HEK293 (cell line): ENCODE data around the gene DMAC2.
A peak's percentile ranks its signal among the peaks of the same experiment; 100 is the strongest.
"Not testable (repeated sequence)": the region's sequence is repeated elsewhere in the genome, so short reads cannot be mapped to it uniquely, and the experiment has no call there.

Experiments
- CTCF ChIA-PET: fragments of 350-600 bp; formaldehyde crosslinking; extraction: SDS; loops from one replicate; lab custom pipeline; 2021; ENCODE audit warnings: antibody characterized with exemption; lab: Yijun Ruan, JAX
- POLR2A ChIA-PET: fragments of 300-600 bp; formaldehyde crosslinking; extraction: SDS; loops from one replicate; lab custom pipeline; 2020; ENCODE audit warnings: antibody characterized with exemption, inconsistent platforms; lab: Yijun Ruan, JAX
- H3K27ac ChIP-seq: fragments of 200-500 bp; sonication (Bioruptor generic); 2 replicates; pipeline ENCODE4 v1.5.1; 2014; ENCODE audit warnings: low read depth, low read length, control low read depth, inconsistent platforms; ENCODE audit errors: extremely low read depth
- H3K36me3 ChIP-seq, 2 experiments: fragments of 200-500 bp in 1 of 2; sonication (Bioruptor generic) in 1 of 2; 1 replicate in 1 of 2; 2 replicates in 1 of 2; pipeline ENCODE4 v1.5.1; 2014 to 2017; ENCODE audit warnings: inconsistent platforms in 2 of 2, low read length in 2 of 2; ENCODE audit not compliant: control insufficient read depth in 2 of 2, insufficient read depth in 1 of 2
- H3K4me1 ChIP-seq: fragments of 200-500 bp; sonication (Bioruptor generic); 2 replicates; pipeline ENCODE4 v1.5.1; 2014; ENCODE audit warnings: mild to moderate bottlenecking, low read length, inconsistent platforms; ENCODE audit not compliant: control insufficient read depth, insufficient read depth
- H3K4me3 ChIP-seq: 2 replicates; pipeline ENCODE4 v1.5.1; 2011; ENCODE audit warnings: low read depth, mild to moderate bottlenecking, control low read depth, low read length, moderate library complexity
- H3K9me3 ChIP-seq: fragments of 200-500 bp; sonication (Bioruptor generic); 2 replicates; pipeline ENCODE4 v1.5.1; 2014; ENCODE audit warnings: low read depth, low read length, inconsistent platforms; ENCODE audit not compliant: control insufficient read depth, insufficient read depth
- ATF2 ChIP-seq: fragments of 450-650 bp; formaldehyde crosslinking; IDR thresholded peaks from 2 replicates; pipeline ENCODE4 v1.5.1; 2016; ENCODE audit warnings: missing biosample characterization, missing genetic modification characterization, low read depth
- BCL11A ChIP-seq: fragments of 450-650 bp; formaldehyde crosslinking; IDR thresholded peaks from 2 replicates; pipeline ENCODE4 v1.5.1; 2016; ENCODE audit warnings: low read depth, missing biosample characterization, missing genetic modification characterization
- GLIS2 ChIP-seq: fragments of 450-650 bp; formaldehyde crosslinking; IDR thresholded peaks from 2 replicates; pipeline ENCODE4 v1.5.1; 2016; ENCODE audit warnings: missing biosample characterization, missing genetic modification characterization
- HOXC10 ChIP-seq: sonication (generic); formaldehyde crosslinking; IDR thresholded peaks from 2 replicates; pipeline ENCODE4 v1.8.1; 2023; ENCODE audit warnings: mild to moderate bottlenecking, missing genetic modification reagents
- KLF1 ChIP-seq: fragments of 450-650 bp; formaldehyde crosslinking; IDR thresholded peaks from 2 replicates; pipeline ENCODE4 v1.5.1; 2016; ENCODE audit warnings: missing biosample characterization, missing genetic modification characterization
- MEIS1 ChIP-seq: sonication (generic); formaldehyde crosslinking; IDR thresholded peaks from 2 replicates; pipeline ENCODE4 v1.8.1; 2022; ENCODE audit warnings: missing genetic modification reagents, mild to moderate bottlenecking, borderline replicate concordance
- PRDM1 ChIP-seq: fragments of 450-650 bp; formaldehyde crosslinking; IDR thresholded peaks from 2 replicates; pipeline ENCODE4; 2016; ENCODE audit warnings: missing biosample characterization, missing genetic modification characterization
- PRDM10 ChIP-seq: fragments of 450-650 bp; formaldehyde crosslinking; IDR thresholded peaks from 2 replicates; pipeline ENCODE4 v1.5.1; 2016; ENCODE audit warnings: missing biosample characterization, missing genetic modification characterization
- REPIN1 ChIP-seq: fragments of 450-650 bp; formaldehyde crosslinking; IDR thresholded peaks from 2 replicates; pipeline ENCODE4 v1.5.1; 2017; ENCODE audit warnings: missing biosample characterization, missing genetic modification characterization, low read depth
- SALL2 ChIP-seq: fragments of 450-650 bp; formaldehyde crosslinking; IDR thresholded peaks from 2 replicates; pipeline ENCODE4 v1.5.0; 2017; ENCODE audit warnings: missing biosample characterization, mild to moderate bottlenecking, missing genetic modification characterization, borderline replicate concordance
- YY1 ChIP-seq: fragments of 450-650 bp; formaldehyde crosslinking; IDR thresholded peaks from 2 replicates; pipeline ENCODE4 v1.5.1; 2018; ENCODE audit warnings: missing biosample characterization, missing genetic modification characterization
- ZFP37 ChIP-seq: fragments of 450-650 bp; formaldehyde crosslinking; IDR thresholded peaks from 2 replicates; pipeline ENCODE4 v1.5.1; 2016; ENCODE audit warnings: missing biosample characterization, missing genetic modification characterization
- ZNF132 ChIP-seq: fragments of 450-650 bp; formaldehyde crosslinking; IDR thresholded peaks from 2 replicates; pipeline ENCODE4 v1.5.1; 2017; ENCODE audit warnings: missing biosample characterization, missing genetic modification characterization, borderline replicate concordance
- ZNF362 ChIP-seq: fragments of 450-650 bp; formaldehyde crosslinking; IDR thresholded peaks from 2 replicates; pipeline ENCODE4 v1.5.1; 2016; ENCODE audit warnings: missing biosample characterization, missing genetic modification characterization
- ZNF394 ChIP-seq: fragments of 450-650 bp; formaldehyde crosslinking; IDR thresholded peaks from 2 replicates; pipeline ENCODE4 v1.5.1; 2016; ENCODE audit warnings: missing biosample characterization, missing genetic modification characterization, mild to moderate bottlenecking, moderate library complexity, borderline replicate concordance
- ZNF426 ChIP-seq: fragments of 450-650 bp; formaldehyde crosslinking; IDR thresholded peaks from 2 replicates; pipeline ENCODE4 v1.5.1; 2017; ENCODE audit warnings: missing biosample characterization, missing genetic modification characterization, mild to moderate bottlenecking, inconsistent platforms, moderate library complexity
- ZNF433 ChIP-seq: fragments of 450-650 bp; formaldehyde crosslinking; IDR thresholded peaks from 2 replicates; pipeline ENCODE4 v1.5.1; 2016; ENCODE audit warnings: missing biosample characterization, missing genetic modification characterization, low read depth
- ZNF530 ChIP-seq: fragments of 450-650 bp; formaldehyde crosslinking; IDR thresholded peaks from 2 replicates; pipeline ENCODE4 v1.5.1; 2016; ENCODE audit warnings: low read depth, missing biosample characterization, missing genetic modification characterization
- ZNF660 ChIP-seq: fragments of 450-650 bp; IDR thresholded peaks from 2 replicates; pipeline ENCODE4 v1.5.1; 2018; ENCODE audit warnings: missing biosample characterization, mild to moderate bottlenecking, missing genetic modification characterization
- ZNF664 ChIP-seq: fragments of 450-650 bp; formaldehyde crosslinking; IDR thresholded peaks from 2 replicates; pipeline ENCODE4 v1.5.1; 2016; ENCODE audit warnings: missing biosample characterization, missing genetic modification characterization

Gene DMAC2

GRCh38 chr19:41410336-41411054, 29.2 kb downstream of the DMAC2 start (continued):
- TF ChIP-seq YY1 (tag by site-specific recombination) = no peak
- TF ChIP-seq ZNF664 = no peak

- no peaks in the 10 kb centered on the region for H3K9me3 ChIP-seq
- peaks cover 4 to 11% of the 10 kb centered on the region in 2 experiments; a peak in 2 of 3 replicates for H3K36me3 ChIP-seq
- no peak overlapping the region for H3K27ac ChIP-seq
- H3K4me3 ChIP-seq = no peak overlapping the region
- peaks cover 5% of the 10 kb centered on the region; the same call in 1 of the 2 replicates for H3K4me1 ChIP-seq
- POLR2A ChIA-PET = interaction anchor here (0.6 to 2.6 kb wide), 8 partner anchors 8 to 45 kb away, joined by 3 to 10 read pairs (median 4); partner anchors contain the start of genes B3GNT8, B9D2 and DMAC2
- CTCF ChIA-PET = interaction anchor here (0.6 to 1.8 kb wide), 10 partner anchors 11 to 282 kb away, joined by 3 to 9 read pairs (median 4); no protein-coding TSS in a partner anchor
- TF ChIP-seq ZFP37 (tag by site-specific recombination) (0 out of 2 replicates have a peak, but pooled peaks have one; percentile 51), KLF1 (tag by site-specific recombination) (no peak), BCL11A (tag by site-specific recombination) (0 out of 2 replicates have a peak, but pooled peaks have one; percentile 7), PRDM1 (tag by site-specific recombination) (0 out of 2 replicates have a peak, but pooled peaks have one; percentile 35), ZNF426 (tag by site-specific recombination) (no peak), REPIN1 (tag by site-specific recombination) (no peak), ZNF530 (tag by site-specific recombination) (no peak), PRDM10 (tag by site-specific recombination) (no peak), ATF2 (tag by site-specific recombination) (no peak), ZNF660 (tag by site-specific recombination) (no peak), SALL2 (tag by site-specific recombination) (no peak), GLIS2 (no peak), MEIS1 (CRISPR knock-in tag) (no peak), ZNF433 (tag by site-specific recombination) (no peak), ZNF394 (tag by site-specific recombination) (no peak), HOXC10 (CRISPR knock-in tag) (no peak), ZNF132 (tag by site-specific recombination) (no peak), ZNF362 (tag by site-specific recombination) (no peak)
Measured at GRCh38 chr19:41409288-41409687, 30.4 kb downstream of the DMAC2 start.

GRCh38 chr19:41408846-41409245, 30.9 kb downstream of the DMAC2 start:
- H3K27ac ChIP-seq, H3K4me1 ChIP-seq, H3K4me3 ChIP-seq, H3K9me3 ChIP-seq, H3K36me3 ChIP-seq: not testable (repeated sequence)
- CTCF ChIA-PET = interaction anchor here (0.5 to 1.8 kb wide), 13 partner anchors 10 to 298 kb away, joined by 3 to 9 read pairs (median 4); no protein-coding TSS in a partner anchor
- POLR2A ChIA-PET = interaction anchor here (1.0 to 2.6 kb wide), 7 partner anchors 8 to 45 kb away, joined by 3 to 10 read pairs (median 6); partner anchors contain the start of genes B3GNT8, B9D2 and DMAC2
